H9 (cell line): Measurements from ENCODE around the gene HDAC5. TPM values are rescaled to one million over a fixed set of nuclear protein-coding genes. Genes with fewer than 3 reads are reported as not detected.

ENCODE experiments used
- DNase-seq: peaks from one replicate; pipeline ENCODE4 v3.0.0-alpha.2; 2017
- H2AFZ ChIP-seq: one replicate; pipeline ENCODE4 v1.6.1; 2013; ENCODE audit warnings: mild to moderate bottlenecking, low read length, control low read depth, moderate library complexity
- H2AK5ac ChIP-seq: 2 replicates; pipeline ENCODE4 v1.6.1; 2013; ENCODE audit warnings: low read length, control low read depth, mixed read lengths; ENCODE audit not compliant: insufficient read length
- H2BK120ac ChIP-seq: one replicate; pipeline ENCODE4 v1.6.1; 2013; ENCODE audit warnings: low read depth, mild to moderate bottlenecking, low read length, control low read depth, inconsistent platforms; ENCODE audit not compliant: poor library complexity, severe bottlenecking
- H2BK12ac ChIP-seq: 2 replicates; pipeline ENCODE4 v1.6.1; 2013; ENCODE audit warnings: low read length, control low read depth, mixed read lengths, low read depth; ENCODE audit not compliant: insufficient read length
- H2BK15ac ChIP-seq: 2 replicates; pipeline ENCODE4 v1.6.1; 2013; ENCODE audit warnings: low read depth, low read length, control low read depth
- H2BK20ac ChIP-seq: one replicate; pipeline ENCODE4 v1.6.1; 2013; ENCODE audit warnings: low read depth, mild to moderate bottlenecking, low read length, control low read depth, inconsistent platforms; ENCODE audit not compliant: poor library complexity, severe bottlenecking
- H2BK5ac ChIP-seq: 2 replicates; pipeline ENCODE4 v1.6.1; 2013; ENCODE audit warnings: low read length, control low read depth, mixed read lengths; ENCODE audit not compliant: insufficient read length
- H3K14ac ChIP-seq: 2 replicates; pipeline ENCODE4 v1.6.1; 2013; ENCODE audit warnings: low read length, control low read depth; ENCODE audit not compliant: insufficient read depth
- H3K18ac ChIP-seq: 2 replicates; pipeline ENCODE4 v1.6.1; 2013; ENCODE audit warnings: low read depth, mild to moderate bottlenecking, mixed read lengths, low read length, control low read depth; ENCODE audit not compliant: insufficient read length
- H3K23ac ChIP-seq: 2 replicates; pipeline ENCODE4 v1.6.1; 2013; ENCODE audit warnings: low read length, control low read depth, mixed read lengths, low read depth; ENCODE audit not compliant: insufficient read length
- H3K23me2 ChIP-seq: 2 replicates; pipeline ENCODE4 v1.6.1; 2013; ENCODE audit warnings: low read depth, mild to moderate bottlenecking, mixed read lengths, low read length, control low read depth; ENCODE audit not compliant: insufficient read length, poor library complexity, severe bottlenecking
- H3K27ac ChIP-seq: 2 replicates; pipeline ENCODE4 v1.5.1; 2013; ENCODE audit warnings: low read length, control low read depth, mixed read lengths, low read depth; ENCODE audit not compliant: insufficient read length
- H3K27me3 ChIP-seq: 2 replicates; pipeline ENCODE4 v1.6.1; 2013; ENCODE audit warnings: low read length, control low read depth, inconsistent platforms; ENCODE audit not compliant: insufficient read depth
- H3K4ac ChIP-seq: 2 replicates; pipeline ENCODE4 v1.6.1; 2013; ENCODE audit warnings: low read depth, mild to moderate bottlenecking, control low read depth, inconsistent platforms, low read length, moderate library complexity
- H3K4me1 ChIP-seq: 2 replicates; pipeline ENCODE4 v1.6.1; 2013; ENCODE audit warnings: low read length, control low read depth, inconsistent platforms; ENCODE audit not compliant: insufficient read depth
- H3K4me2 ChIP-seq: 2 replicates; pipeline ENCODE4 v1.6.1; 2013; ENCODE audit warnings: low read length, control low read depth, mixed read lengths; ENCODE audit not compliant: insufficient read length, insufficient read depth
- H3K56ac ChIP-seq: 2 replicates; pipeline ENCODE4 v1.6.1; 2013; ENCODE audit warnings: low read depth, mild to moderate bottlenecking, mixed read lengths, low read length, control low read depth; ENCODE audit not compliant: insufficient read length
- H3K79me1 ChIP-seq: 2 replicates; pipeline ENCODE4 v1.6.1; 2013; ENCODE audit warnings: low read depth, mild to moderate bottlenecking, moderate library complexity, low read length, control low read depth, inconsistent platforms; ENCODE audit not compliant: insufficient read depth, poor library complexity, severe bottlenecking
- H3K79me2 ChIP-seq: 2 replicates; pipeline ENCODE4 v1.6.1; 2013; ENCODE audit warnings: low read length, control low read depth, inconsistent platforms; ENCODE audit not compliant: insufficient read depth
- H3K9ac ChIP-seq: 2 replicates; pipeline ENCODE4 v1.6.1; 2013; ENCODE audit warnings: low read length, control low read depth, mixed read lengths; ENCODE audit not compliant: insufficient read length; ENCODE audit errors: extremely low read depth
- H3K9me3 ChIP-seq: one replicate; pipeline ENCODE4 v1.6.1; 2013; ENCODE audit warnings: low read depth, low read length, inconsistent platforms; ENCODE audit not compliant: control insufficient read depth
- H3T11ph ChIP-seq: one replicate; pipeline ENCODE4 v1.6.1; 2013; ENCODE audit warnings: mild to moderate bottlenecking, low read length, control low read depth, inconsistent platforms
- H4K20me1 ChIP-seq: one replicate; pipeline ENCODE4 v1.6.1; 2013; ENCODE audit not compliant: control insufficient read depth, insufficient read length, insufficient read depth
- H4K5ac ChIP-seq: 2 replicates; pipeline ENCODE4 v1.6.1; 2013; ENCODE audit warnings: low read depth, mild to moderate bottlenecking, mixed read lengths, low read length, control low read depth; ENCODE audit not compliant: insufficient read length
- H4K8ac ChIP-seq: replicated peaks from 2 replicates; pipeline ENCODE4 v1.6.1; 2013; ENCODE audit warnings: low read length, control low read depth, mixed read lengths, low read depth; ENCODE audit not compliant: insufficient read length
- H4K91ac ChIP-seq: 2 replicates; pipeline ENCODE4 v1.6.1; 2013; ENCODE audit warnings: low read depth, mild to moderate bottlenecking, moderate library complexity, mixed read lengths, low read length, control low read depth; ENCODE audit not compliant: insufficient read length
- H3K27ac Mint-ChIP-seq, 3 experiments: 2 replicates in 2 of 3; 3 replicates in 1 of 3; pipeline ENCODE4 v1.8.0; 2020 to 2021; ENCODE audit warnings: mixed read lengths in 3 of 3, mild to moderate bottlenecking in 1 of 3, moderate library complexity in 1 of 3
- H3K27me3 Mint-ChIP-seq: 2 replicates; pipeline ENCODE4 v1.8.0; 2021; ENCODE audit warnings: low read depth, mild to moderate bottlenecking, moderate library complexity, mixed read lengths
- H3K36me3 Mint-ChIP-seq, 3 experiments: 2 replicates in 2 of 3; 3 replicates in 1 of 3; pipeline ENCODE4 v1.8.0; 2020 to 2021; ENCODE audit warnings: low read depth in 3 of 3, mixed read lengths in 3 of 3; ENCODE audit not compliant: insufficient read depth in 1 of 3
- H3K4me1 Mint-ChIP-seq, 2 experiments: 2 replicates each; pipeline ENCODE4 v1.8.0; 2020; ENCODE audit warnings: mixed read lengths in 2 of 2
- H3K4me3 Mint-ChIP-seq, 2 experiments: 2 replicates in 1 of 2; 3 replicates in 1 of 2; pipeline ENCODE4 v1.8.0; 2020 to 2021; ENCODE audit warnings: mild to moderate bottlenecking in 2 of 2, mixed read lengths in 2 of 2, moderate library complexity in 1 of 2
- H3K9me3 Mint-ChIP-seq, 2 experiments: 2 replicates in 1 of 2; 3 replicates in 1 of 2; pipeline ENCODE4 v1.8.0; 2020; ENCODE audit warnings: mild to moderate bottlenecking in 2 of 2, mixed read lengths in 2 of 2, moderate library complexity in 1 of 2
- WGBS: extraction: QIAGEN DNeasy Blood & Tissue Kit; methylation state at CpG from one replicate; pipeline ENCODE4 v1.1.7; 2013; ENCODE audit warnings: missing lambda C conversion rate, low lambda C conversion rate, mixed read lengths; ENCODE audit not compliant: insufficient read length; ENCODE audit errors: extremely low coverage; 5-methylcytosine and 5-hydroxymethylcytosine counted together
- total RNA-seq: library from RNA; stranded (reverse); gene quantifications from 2 replicates; pipeline ENCODE4 v1.2.1, GENCODE V29; 2021
- TF ChIP-seq, protein P1 (sequence below): fragments of 200-600 bp; sonication (generic); conservative IDR thresholded peaks from 3 replicates; pipeline ENCODE4 v1.8.0; 2021; ENCODE audit warnings: antibody characterized with exemption, mild to moderate bottlenecking

Gene HDAC5
- total RNA-seq, 1 experiment from 2014 or later, result 39.5 TPM

DNA sequence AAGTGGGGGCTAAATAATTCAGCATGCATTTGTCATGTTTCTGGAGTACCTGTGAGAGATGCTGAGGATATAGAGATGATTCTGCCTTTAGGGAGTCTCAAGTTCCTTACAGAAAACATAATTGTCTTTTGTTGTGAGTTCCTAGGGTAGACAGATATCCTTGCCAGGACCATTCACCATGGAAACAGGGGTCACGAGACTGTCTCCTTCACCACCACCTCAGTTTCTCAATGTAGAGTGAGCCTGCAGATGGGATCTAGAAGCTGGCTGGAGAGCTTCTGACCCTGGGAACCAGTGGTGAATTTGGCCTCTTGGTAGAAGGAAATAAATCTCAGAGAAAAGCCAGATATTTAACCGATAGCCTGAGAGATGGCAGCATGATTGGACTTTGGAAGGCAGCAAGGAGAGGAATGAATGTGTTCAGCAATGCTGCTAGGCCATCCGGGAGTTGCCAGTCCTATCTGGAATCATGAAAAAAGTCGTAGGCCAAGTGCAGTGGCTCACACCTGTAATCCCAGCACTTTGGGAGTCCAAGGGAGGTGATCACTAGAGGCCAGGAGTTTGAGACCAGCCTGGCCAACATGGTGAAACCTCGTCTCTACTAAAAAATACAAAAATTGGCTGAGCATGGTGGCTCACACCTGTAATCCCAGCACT lies 7.4 kb upstream of the HDAC5 start:
- no peaks in the 10 kb centered on the region for H3K9me3 ChIP-seq
- no peaks in the 10 kb centered on the region for H3K23me2 ChIP-seq
- no peak overlapping the region for H3K4me3 Mint-ChIP-seq
- H2AK5ac ChIP-seq, result no peak overlapping the region
- H2BK12ac ChIP-seq, result no peak overlapping the region
- no peaks in the 10 kb centered on the region for H3K4me1 ChIP-seq
- H3K23ac ChIP-seq, result no peak overlapping the region
- no peak overlapping the region for H3K4ac ChIP-seq
- H4K8ac ChIP-seq, result no peak overlapping the region
- no peak overlapping the region for H3K56ac ChIP-seq
- no peak overlapping the region for H2AFZ ChIP-seq
- no peaks in the 10 kb centered on the region for H3K9me3 Mint-ChIP-seq
- no peaks in the 10 kb centered on the region for H3K79me1 ChIP-seq
- H3K79me2 ChIP-seq, result no peaks in the 10 kb centered on the region
- no peak overlapping the region; a peak in 1 of 7 replicates for H3K27ac Mint-ChIP-seq
- no peak overlapping the region for H2BK20ac ChIP-seq
- H4K91ac ChIP-seq, result no peak overlapping the region
- no peak overlapping the region for H2BK120ac ChIP-seq
- H3K14ac ChIP-seq, result no peak overlapping the region
- 0 out of 2 replicates have a peak overlapping the region, but pooled peaks have one; percentile 80 for H2BK15ac ChIP-seq
- H4K20me1 ChIP-seq, result no peaks in the 10 kb centered on the region
- no peak overlapping the region for H2BK5ac ChIP-seq
- DNase-seq, result no peak
- no peak overlapping the region for H3T11ph ChIP-seq
- no peak overlapping the region for H3K9ac ChIP-seq
- H3K36me3 Mint-ChIP-seq, result no peaks in the 10 kb centered on the region
- H4K5ac ChIP-seq, result no peak overlapping the region
- H3K27me3 ChIP-seq, result no peaks in the 10 kb centered on the region
- H3K27ac ChIP-seq, result no peak overlapping the region
- no peaks in the 10 kb centered on the region for H3K4me1 Mint-ChIP-seq
- H3K18ac ChIP-seq, result no peak overlapping the region
- H3K27me3 Mint-ChIP-seq, result no peaks in the 10 kb centered on the region
- WGBS, result no CpG with 5 or more reads among the region's 5 CpGs
- TF ChIP-seq, protein P1, sequence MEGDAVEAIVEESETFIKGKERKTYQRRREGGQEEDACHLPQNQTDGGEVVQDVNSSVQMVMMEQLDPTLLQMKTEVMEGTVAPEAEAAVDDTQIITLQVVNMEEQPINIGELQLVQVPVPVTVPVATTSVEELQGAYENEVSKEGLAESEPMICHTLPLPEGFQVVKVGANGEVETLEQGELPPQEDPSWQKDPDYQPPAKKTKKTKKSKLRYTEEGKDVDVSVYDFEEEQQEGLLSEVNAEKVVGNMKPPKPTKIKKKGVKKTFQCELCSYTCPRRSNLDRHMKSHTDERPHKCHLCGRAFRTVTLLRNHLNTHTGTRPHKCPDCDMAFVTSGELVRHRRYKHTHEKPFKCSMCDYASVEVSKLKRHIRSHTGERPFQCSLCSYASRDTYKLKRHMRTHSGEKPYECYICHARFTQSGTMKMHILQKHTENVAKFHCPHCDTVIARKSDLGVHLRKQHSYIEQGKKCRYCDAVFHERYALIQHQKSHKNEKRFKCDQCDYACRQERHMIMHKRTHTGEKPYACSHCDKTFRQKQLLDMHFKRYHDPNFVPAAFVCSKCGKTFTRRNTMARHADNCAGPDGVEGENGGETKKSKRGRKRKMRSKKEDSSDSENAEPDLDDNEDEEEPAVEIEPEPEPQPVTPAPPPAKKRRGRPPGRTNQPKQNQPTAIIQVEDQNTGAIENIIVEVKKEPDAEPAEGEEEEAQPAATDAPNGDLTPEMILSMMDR, result no peak
- no peak overlapping the region for H3K4me2 ChIP-seq
